Measurements from ENCODE around the gene MYPN.

The MYPN gene

DNA sequence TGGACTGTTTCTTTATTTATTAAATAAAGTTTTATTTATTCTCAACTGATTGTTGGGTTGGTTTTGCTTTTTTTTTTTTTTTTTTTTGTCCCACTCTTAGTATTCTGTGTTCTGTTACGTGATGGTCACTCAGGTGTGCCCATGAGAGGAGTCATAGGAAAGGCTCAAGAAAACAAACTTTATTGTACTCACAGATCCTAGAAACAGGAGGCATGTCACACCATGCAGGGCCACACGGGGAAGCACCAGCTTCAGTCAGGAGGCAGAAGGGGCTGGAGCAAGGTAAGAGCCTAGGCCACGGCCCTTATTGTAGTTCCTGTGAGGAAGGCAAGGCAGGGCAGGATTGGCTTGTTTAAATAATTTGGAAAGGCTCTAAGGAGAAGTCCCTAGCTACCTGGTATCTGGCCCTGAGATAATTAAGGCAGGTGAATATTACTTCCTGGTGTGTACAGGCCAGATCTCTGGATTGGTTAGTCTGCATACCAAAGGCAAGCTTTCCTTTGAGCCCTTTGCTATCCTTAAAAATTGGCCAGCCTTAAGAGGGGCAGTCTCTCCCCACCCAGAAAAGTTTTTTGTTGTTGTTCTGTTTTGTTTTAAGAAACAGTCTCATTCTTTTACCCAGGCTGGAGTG is 114.4 kb downstream of the MYPN start:
- DNase-seq (ENCODE audit: insufficient read length, low spot score): no peak
- FAIRE-seq: no peak
- TF ChIP-seq, protein P1, sequence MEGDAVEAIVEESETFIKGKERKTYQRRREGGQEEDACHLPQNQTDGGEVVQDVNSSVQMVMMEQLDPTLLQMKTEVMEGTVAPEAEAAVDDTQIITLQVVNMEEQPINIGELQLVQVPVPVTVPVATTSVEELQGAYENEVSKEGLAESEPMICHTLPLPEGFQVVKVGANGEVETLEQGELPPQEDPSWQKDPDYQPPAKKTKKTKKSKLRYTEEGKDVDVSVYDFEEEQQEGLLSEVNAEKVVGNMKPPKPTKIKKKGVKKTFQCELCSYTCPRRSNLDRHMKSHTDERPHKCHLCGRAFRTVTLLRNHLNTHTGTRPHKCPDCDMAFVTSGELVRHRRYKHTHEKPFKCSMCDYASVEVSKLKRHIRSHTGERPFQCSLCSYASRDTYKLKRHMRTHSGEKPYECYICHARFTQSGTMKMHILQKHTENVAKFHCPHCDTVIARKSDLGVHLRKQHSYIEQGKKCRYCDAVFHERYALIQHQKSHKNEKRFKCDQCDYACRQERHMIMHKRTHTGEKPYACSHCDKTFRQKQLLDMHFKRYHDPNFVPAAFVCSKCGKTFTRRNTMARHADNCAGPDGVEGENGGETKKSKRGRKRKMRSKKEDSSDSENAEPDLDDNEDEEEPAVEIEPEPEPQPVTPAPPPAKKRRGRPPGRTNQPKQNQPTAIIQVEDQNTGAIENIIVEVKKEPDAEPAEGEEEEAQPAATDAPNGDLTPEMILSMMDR (IDR thresholded peaks at IDR 0.05; ENCODE audit: insufficient read depth, missing control alignments): no peak

DNA sequence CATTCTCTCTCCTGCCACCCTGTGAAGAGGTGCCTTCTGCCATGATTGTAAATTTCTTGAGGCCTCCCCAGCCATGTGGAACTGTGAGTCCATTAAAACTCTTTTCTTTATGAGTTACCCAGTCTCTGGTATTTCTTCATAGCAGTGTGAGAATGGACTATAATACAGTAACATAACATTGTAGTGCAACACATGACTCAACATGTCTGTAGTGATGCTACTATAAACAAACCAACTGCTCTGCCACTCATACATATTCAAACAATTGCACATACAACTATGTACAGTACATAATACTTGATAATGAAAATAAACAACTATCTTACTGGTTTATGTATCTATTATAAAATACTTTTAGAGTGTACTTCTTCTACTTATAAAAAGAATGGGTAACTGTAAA is 115.5 kb downstream of the MYPN start:
- TF ChIP-seq, protein P1 (IDR thresholded peaks at IDR 0.05; ENCODE audit: insufficient read depth, missing control alignments): no peak
- DNase-seq (ENCODE audit: insufficient read length, low spot score) (no peak), FAIRE-seq (no peak)

DNA sequence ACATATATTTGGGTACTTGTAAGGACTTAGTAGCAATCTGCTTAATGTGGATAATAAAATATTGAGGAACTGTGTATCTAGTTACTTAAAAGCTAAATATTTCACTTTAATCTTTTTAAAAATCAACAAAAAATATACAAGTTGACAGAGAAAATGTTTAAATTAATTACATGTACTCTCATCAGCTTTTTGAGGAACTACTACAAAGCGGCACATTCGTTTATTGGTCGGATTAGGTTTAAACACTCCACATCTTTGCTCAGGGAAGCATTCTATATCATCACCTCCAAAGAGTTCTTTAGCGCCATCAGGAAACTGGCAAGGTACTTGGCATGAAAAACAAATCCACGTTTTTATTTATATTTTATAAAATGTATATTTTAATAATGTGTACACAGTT is 121.0 kb downstream of the MYPN start:
- TF ChIP-seq, protein P1 (IDR thresholded peaks at IDR 0.05; ENCODE audit: insufficient read depth, missing control alignments): no peak
- no peak for DNase-seq (ENCODE audit: insufficient read length, low spot score)
- no peak for FAIRE-seq

DNA sequence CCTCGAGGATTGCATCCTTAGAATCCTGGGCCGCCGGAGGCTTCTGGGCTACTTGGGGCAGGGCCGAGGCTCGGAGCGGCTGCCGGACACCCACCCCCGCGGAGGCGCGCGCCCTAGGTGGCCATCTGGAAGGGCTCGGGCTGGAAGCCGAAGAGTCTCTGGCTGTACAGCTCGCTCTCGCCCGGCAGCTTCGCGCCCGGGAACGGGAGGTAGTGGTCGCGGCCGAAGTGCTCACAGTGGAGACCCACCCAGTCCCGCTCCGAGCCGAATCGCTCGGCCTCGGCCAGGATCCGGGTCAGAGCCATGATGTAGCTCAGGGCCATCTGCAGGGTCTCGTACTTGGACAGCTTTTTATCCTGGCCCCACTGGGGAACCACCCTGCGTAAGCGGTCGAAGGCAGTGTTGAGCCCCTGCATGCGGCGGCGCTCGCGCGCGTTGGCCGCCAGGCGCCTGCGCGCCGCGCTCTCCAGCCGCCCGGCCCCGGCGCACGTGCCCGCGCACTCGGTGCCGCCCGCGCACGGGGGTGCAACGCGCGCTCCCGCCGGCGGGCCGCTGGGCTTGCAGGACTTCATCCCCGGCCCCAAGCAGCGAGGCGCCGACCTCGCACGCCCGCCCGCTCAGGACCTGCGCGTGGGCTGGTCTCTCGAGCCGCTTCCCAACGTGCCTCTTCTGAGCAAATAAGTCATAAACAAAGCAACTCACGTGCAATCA is 122.0 kb downstream of the MYPN start:
- TF ChIP-seq, protein P1 (IDR thresholded peaks at IDR 0.05; ENCODE audit: insufficient read depth, missing control alignments): no peak
- DNase-seq (ENCODE audit: insufficient read length, low spot score) (no peak), FAIRE-seq (no peak)

DNA sequence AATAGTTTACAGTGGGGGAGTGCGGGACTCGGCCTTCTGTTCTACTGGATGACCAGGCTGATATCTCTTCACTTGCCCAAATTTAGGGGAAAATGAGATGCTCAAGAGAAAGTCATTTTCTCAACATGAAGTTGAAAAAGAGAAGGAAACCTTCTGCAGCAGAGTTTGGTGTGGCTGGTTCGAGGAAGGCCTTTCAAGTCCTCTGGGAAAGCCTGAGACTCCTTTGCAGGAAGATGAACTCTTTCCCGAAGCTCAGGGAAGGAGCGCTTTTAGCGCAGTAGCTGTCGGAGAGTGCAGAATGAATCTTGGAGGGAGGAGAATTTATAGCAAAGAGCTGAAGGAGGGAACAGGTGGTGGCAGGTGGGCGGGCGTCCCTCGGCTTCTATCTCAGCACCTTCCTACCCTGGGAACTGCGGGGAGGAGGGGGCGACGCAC is 122.5 kb downstream of the MYPN start, which contains the start of gene ATOH7:
Gene ATOH7 (minus strand): TSS at position 297 of the 435 bp plus-strand sequence. CDS start 436 bp downstream, outside the sequence.
- TF ChIP-seq, protein P1 (IDR thresholded peaks at IDR 0.05; ENCODE audit: insufficient read depth, missing control alignments): no peak
- FAIRE-seq (no peak), DNase-seq (ENCODE audit: insufficient read length, low spot score) (no peak)

DNA sequence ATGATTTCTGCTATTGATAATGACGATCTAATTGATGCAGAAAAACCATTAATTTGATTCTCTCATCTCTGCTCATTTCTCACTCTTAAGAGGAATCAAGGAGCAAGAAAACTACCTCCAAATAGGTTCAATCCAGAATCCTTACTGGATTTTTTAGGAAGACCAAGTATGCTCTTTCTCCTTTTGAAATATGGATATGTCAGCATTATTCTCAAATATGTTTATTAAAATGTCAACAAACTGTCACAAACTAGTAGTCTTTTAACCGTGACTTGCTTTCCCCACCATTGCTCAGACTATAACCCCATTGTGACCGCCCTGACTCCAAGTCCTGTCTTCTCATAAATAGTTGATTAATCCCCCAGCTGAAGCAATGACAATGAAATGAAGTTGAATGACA is 123.8 kb downstream of the MYPN start:
- DNase-seq (ENCODE audit: insufficient read length, low spot score): no peak
- no peak for FAIRE-seq
- TF ChIP-seq, protein P1 (IDR thresholded peaks at IDR 0.05; ENCODE audit: insufficient read depth, missing control alignments): no peak

DNA sequence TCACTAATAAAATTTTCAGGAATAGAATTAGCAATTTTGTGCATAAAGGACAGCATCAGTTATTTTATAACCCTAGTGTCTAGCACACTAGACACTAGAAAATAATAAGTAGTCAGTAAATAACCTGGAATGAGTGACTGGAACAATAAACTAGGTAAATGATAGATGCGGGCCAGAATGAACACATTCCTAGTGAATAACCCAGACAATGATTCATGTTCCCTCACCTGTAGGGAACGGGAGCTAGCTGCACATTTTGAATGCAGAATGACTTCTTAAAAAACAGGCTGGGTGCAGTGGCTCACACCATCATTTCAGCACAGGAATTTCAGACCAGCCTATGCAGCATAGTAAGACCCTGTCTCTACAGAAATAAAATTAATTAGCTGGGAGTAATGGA is 125.8 kb downstream of the MYPN start:
- TF ChIP-seq, protein P1 (IDR thresholded peaks at IDR 0.05; ENCODE audit: insufficient read depth, missing control alignments): no peak
- DNase-seq (ENCODE audit: insufficient read length, low spot score) (no peak), FAIRE-seq (no peak)
